Measurements from ENCODE around the gene CCDC68. TPM values are rescaled to one million over a fixed set of nuclear protein-coding genes. Genes with fewer than 3 reads are reported as not detected.

CCDC68 gene
- total RNA-seq, 1 donor from 2014 or later = 20.8 TPM

DNA sequence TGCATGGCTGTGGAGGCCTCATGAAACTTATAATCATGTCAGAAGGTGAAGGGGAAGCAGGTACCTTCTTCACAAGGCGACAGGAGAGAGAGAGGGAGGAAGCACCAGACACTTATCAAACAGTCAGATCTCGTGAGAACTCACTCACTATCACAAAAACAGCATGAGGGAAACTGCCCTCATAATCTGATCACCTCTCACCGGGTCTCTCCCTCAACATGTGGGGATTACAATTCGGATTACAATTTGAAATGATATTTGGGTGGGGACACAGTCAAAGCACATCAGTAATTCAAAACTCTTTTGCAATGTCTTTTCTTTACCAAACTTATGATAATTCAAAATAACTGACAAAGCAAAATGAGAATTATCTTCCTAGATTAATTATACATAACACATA lies 8.5 kb upstream of the CCDC68 start:
- Histone ChIP-seq H3K27me3 (no peaks in the 10 kb centered on the region), H3K9me3 (no peaks in the 10 kb centered on the region), H3K36me3 (no peaks in the 10 kb centered on the region), H3K27ac (no peak overlapping the region), H3K4me1 (no peaks in the 10 kb centered on the region), H3K4me3 (no peak overlapping the region)
- intact Hi-C loops (cut with DNase I) = no loop called here
- ATAC-seq = no peak
- no peak for DNase-seq
- TF ChIP-seq, protein P1, sequence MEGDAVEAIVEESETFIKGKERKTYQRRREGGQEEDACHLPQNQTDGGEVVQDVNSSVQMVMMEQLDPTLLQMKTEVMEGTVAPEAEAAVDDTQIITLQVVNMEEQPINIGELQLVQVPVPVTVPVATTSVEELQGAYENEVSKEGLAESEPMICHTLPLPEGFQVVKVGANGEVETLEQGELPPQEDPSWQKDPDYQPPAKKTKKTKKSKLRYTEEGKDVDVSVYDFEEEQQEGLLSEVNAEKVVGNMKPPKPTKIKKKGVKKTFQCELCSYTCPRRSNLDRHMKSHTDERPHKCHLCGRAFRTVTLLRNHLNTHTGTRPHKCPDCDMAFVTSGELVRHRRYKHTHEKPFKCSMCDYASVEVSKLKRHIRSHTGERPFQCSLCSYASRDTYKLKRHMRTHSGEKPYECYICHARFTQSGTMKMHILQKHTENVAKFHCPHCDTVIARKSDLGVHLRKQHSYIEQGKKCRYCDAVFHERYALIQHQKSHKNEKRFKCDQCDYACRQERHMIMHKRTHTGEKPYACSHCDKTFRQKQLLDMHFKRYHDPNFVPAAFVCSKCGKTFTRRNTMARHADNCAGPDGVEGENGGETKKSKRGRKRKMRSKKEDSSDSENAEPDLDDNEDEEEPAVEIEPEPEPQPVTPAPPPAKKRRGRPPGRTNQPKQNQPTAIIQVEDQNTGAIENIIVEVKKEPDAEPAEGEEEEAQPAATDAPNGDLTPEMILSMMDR (IDR thresholded peaks at IDR 0.05) = no peak

- Histone ChIP-seq H3K9me3 (no peaks in the 10 kb centered on the region), H3K4me1 (peaks cover 8% of the 10 kb centered on the region), H3K27ac (no peak overlapping the region), H3K4me3 (no peak overlapping the region), H3K27me3 (no peaks in the 10 kb centered on the region), H3K36me3 (no peaks in the 10 kb centered on the region)
- intact Hi-C loops (cut with DNase I) = no loop called here
- no peak for DNase-seq
- TF ChIP-seq, protein P1 (IDR thresholded peaks at IDR 0.05) = no peak
- ATAC-seq = no peak
Observed at GRCh38 chr18:54964741-54965140, 5.5 kb upstream of the CCDC68 start.

- Histone ChIP-seq H3K27ac (no peak overlapping the region), H3K36me3 (no peaks in the 10 kb centered on the region), H3K27me3 (no peaks in the 10 kb centered on the region), H3K9me3 (no peaks in the 10 kb centered on the region), H3K4me1 (peaks cover 8% of the 10 kb centered on the region), H3K4me3 (no peak overlapping the region)
- ATAC-seq = no peak
- TF ChIP-seq, protein P1 (IDR thresholded peaks at IDR 0.05) = no peak
- intact Hi-C loops (cut with DNase I) = no loop called here
- DNase-seq = no peak
Observed at GRCh38 chr18:54962919-54963645, 3.8 kb upstream of the CCDC68 start.

GRCh38 chr18:54961868-54962267 lies 2.6 kb upstream of the CCDC68 start:
- TF ChIP-seq, protein P1 (IDR thresholded peaks at IDR 0.05) = no peak
- Histone ChIP-seq H3K9me3 (no peaks in the 10 kb centered on the region), H3K27ac (no peak overlapping the region), H3K36me3 (no peaks in the 10 kb centered on the region), H3K27me3 (no peaks in the 10 kb centered on the region), H3K4me3 (no peak overlapping the region), H3K4me1 (peaks cover 8% of the 10 kb centered on the region)
- intact Hi-C loops (cut with DNase I) = no loop called here
- DNase-seq (no peak), ATAC-seq (no peak)

DNA sequence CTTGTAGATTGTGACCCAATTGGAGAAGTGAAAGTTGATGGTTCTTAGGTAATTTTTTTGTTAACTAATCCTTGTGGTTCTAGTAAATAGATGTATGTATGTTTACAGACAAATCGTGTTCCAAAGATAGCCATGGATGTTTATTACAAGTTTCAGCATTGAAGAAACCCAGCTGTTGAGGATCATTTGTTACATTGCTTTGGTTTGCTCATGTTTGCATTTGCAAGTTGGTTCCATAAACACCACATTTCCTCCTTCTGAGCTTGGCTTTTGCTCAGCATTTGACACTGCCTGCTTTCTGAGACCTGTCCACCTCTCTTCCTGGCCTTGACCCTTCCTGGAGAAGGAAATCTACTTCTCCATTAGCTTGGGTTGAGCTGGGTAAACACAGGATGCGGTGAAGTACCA lies 1.8 kb upstream of the CCDC68 start:
- no peaks in the 10 kb centered on the region for H3K27me3 ChIP-seq
- intact Hi-C loops (cut with DNase I) = no loop called here
- no peak overlapping the region for H3K27ac ChIP-seq
- H3K36me3 ChIP-seq = no peaks in the 10 kb centered on the region
- ATAC-seq (peak; percentile 14), DNase-seq (no peak)
- H3K9me3 ChIP-seq = no peaks in the 10 kb centered on the region
- TF ChIP-seq, protein P1 (IDR thresholded peaks at IDR 0.05) = no peak
- H3K4me3 ChIP-seq = no peak overlapping the region
- H3K4me1 ChIP-seq = peaks cover 8% of the 10 kb centered on the region

Data from upper lobe of right lung (tissue), 1 donor.